Psoas muscle (tissue), 8 donors: ENCODE results near the gene LPIN1. TPM values are rescaled to one million over a fixed set of nuclear protein-coding genes. Genes with fewer than 3 reads are reported as not detected.

Experiments
- ATAC-seq, 4 donors: fragments of 200-7000 bp; cut with Tn5 transposase; one replicate each; pipeline ENCODE4 v1.9.1; 2020; ENCODE audit warnings: moderate library complexity in 3 of 4, mild to moderate bottlenecking in 2 of 4
- DNase-seq, 2 donors: peaks; one replicate each; pipeline ENCODE4 v3.0.0-alpha.2; 2020
- H3K27ac ChIP-seq: fragments of 200-600 bp; one replicate; pipeline ENCODE4 v1.8.0; 2022
- H3K27me3 ChIP-seq, 3 donors: fragments of 200-600 bp in 1 of 3; one replicate each; pipeline versions ENCODE4 v1.6.1 to v1.8.0; 2013 to 2022; ENCODE audit warnings: low read length in 2 of 3, mild to moderate bottlenecking in 2 of 3, moderate library complexity in 1 of 3; ENCODE audit not compliant: insufficient read depth in 3 of 3
- H3K36me3 ChIP-seq, 2 donors: fragments of 200-600 bp in 1 of 2; one replicate each; pipeline versions ENCODE4 v1.6.1 to v1.8.0; 2013 to 2022; ENCODE audit warnings: low read depth in 1 of 2, mild to moderate bottlenecking in 1 of 2, moderate library complexity in 1 of 2; ENCODE audit not compliant: insufficient read depth in 1 of 2
- H3K4me1 ChIP-seq: fragments of 200-600 bp; one replicate; pipeline ENCODE4 v1.8.0; 2022
- H3K4me3 ChIP-seq: fragments of 200-600 bp; one replicate; pipeline ENCODE4 v1.8.0; 2022; ENCODE audit warnings: mild to moderate bottlenecking
- H3K9me3 ChIP-seq: fragments of 200-600 bp; one replicate; pipeline ENCODE4 v1.8.0; 2022
- WGBS, 3 donors: extraction: QIAGEN DNeasy Blood & Tissue Kit; methylation state at CpG; one replicate each; pipeline versions ENCODE4 v1.1.6 to v1.1.7; 2013; 5-methylcytosine and 5-hydroxymethylcytosine counted together
- intact Hi-C, 2 donors: fragments of 100-400 bp; cut with DNase I; formaldehyde crosslinking; loops; one replicate each; pipeline versions ENCODE4 v1.11.0 to v1.14.2; 2022
- polyA plus RNA-seq, 3 donors: library from polyadenylated mRNA; stranded (reverse); fragments of 200-250 nt; gene quantifications; one replicate each; pipeline ENCODE4 v1.2.3, GENCODE V29; 2013
- total RNA-seq, 4 donors: library from RNA; stranded (reverse); fragmentation: NEBNext Ultra II Directional in 2 of 4; extraction: Animal tissue kit (Norgen Biotek cat#: 25700) in 2 of 4; gene quantifications; one replicate each; pipeline versions ENCODE4 v1.2.1 to v1.2.4, GENCODE V29; 2021 to 2023
- TF ChIP-seq, protein P1 (sequence below): fragments of 200-600 bp; IDR thresholded peaks from one replicate; pipeline ENCODE4 v1.8.0; 2022; ENCODE audit warnings: antibody characterized with exemption
- donor health status: healthy with polysubstance abuse.
- donor health status: DM: no; HTN: no; CAD: no; lungs with moderate emphysema.
- donor health status: Bipolar disorder and iron deficiency.
- donor health status: healthy.
- donor health status: DM: yes; HTN: yes; CAD: no.
- donor health status: DM: no; HTN: no; CAD: no.
- donor health status: DM: no; HTN: no; CAD: no.
- donor health status: DM: yes; HTN: yes; CAD: no.

LPIN1 gene
- total and polyA plus RNA-seq, 7 donors, result 82.0 to 382 (median 146) TPM

DNA sequence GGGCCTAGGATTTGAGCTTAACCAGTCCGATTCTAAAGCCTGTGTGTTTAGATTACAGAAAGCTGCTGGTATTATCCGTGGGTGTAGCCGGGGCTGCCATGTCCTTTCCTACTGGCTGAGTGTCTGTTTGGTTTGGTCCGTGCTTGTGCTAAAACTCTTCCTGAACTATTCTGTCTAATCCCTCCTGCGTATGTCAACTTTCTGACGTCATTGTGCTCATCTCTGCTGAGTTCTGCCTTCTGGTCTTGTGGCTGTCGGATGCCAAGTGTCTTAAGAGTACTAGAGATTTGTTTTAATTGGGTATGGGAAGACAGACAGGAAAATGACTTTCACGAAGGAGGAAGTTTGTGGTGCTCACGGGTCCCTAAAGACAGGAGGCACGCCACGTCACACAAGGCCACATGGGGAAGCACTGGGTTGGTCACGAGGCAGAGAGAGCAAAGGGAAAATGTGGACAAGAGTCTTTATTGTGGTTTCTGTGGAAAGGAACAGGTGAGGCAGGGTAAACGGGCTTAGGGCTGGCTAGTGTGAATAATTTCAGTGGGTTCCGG, 44.6 kb upstream of the LPIN1 start:
- TF ChIP-seq, protein P1, sequence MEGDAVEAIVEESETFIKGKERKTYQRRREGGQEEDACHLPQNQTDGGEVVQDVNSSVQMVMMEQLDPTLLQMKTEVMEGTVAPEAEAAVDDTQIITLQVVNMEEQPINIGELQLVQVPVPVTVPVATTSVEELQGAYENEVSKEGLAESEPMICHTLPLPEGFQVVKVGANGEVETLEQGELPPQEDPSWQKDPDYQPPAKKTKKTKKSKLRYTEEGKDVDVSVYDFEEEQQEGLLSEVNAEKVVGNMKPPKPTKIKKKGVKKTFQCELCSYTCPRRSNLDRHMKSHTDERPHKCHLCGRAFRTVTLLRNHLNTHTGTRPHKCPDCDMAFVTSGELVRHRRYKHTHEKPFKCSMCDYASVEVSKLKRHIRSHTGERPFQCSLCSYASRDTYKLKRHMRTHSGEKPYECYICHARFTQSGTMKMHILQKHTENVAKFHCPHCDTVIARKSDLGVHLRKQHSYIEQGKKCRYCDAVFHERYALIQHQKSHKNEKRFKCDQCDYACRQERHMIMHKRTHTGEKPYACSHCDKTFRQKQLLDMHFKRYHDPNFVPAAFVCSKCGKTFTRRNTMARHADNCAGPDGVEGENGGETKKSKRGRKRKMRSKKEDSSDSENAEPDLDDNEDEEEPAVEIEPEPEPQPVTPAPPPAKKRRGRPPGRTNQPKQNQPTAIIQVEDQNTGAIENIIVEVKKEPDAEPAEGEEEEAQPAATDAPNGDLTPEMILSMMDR, result no peak
- Histone ChIP-seq H3K36me3 (no peaks in the 10 kb centered on the region), H3K27me3 (no peaks in the 10 kb centered on the region), H3K27ac (peak overlapping the region; percentile 51), H3K9me3 (no peaks in the 10 kb centered on the region), H3K4me3 (no peak overlapping the region), H3K4me1 (peaks cover 33% of the 10 kb centered on the region)
- 69 to 74% (median 74%) methylated on average over 14 of the region's 14 CpGs for WGBS, 3 donors
- intact Hi-C loops, result loop anchor here (2.0 to 5.0 kb wide), 2 partner anchors 35 to 37 kb away; no protein-coding TSS in a partner anchor
- DNase-seq (no peak), ATAC-seq (no peak)

- WGBS, 3 donors, result 93 to 100% (median 94%) methylated on average over 2 of the region's 2 CpGs
- peaks cover 22% of the 10 kb centered on the region for H3K4me1 ChIP-seq
- TF ChIP-seq, protein P1, result no peak
- no peak for DNase-seq
- no peaks in the 10 kb centered on the region for H3K27me3 ChIP-seq
- H3K9me3 ChIP-seq, result no peaks in the 10 kb centered on the region
- intact Hi-C loops, result loop anchor here in 1 of 2 donors (5.0 kb wide), 1 partner anchor 34 kb away; no protein-coding TSS in a partner anchor
- H3K27ac ChIP-seq, result no peak overlapping the region
- no peak overlapping the region for H3K4me3 ChIP-seq
- no peaks in the 10 kb centered on the region for H3K36me3 ChIP-seq
- no peak for ATAC-seq
Observed at GRCh38 chr2:11702946-11703345, 43.5 kb upstream of the LPIN1 start.

- TF ChIP-seq, protein P1, result no peak
- Histone ChIP-seq H3K4me1 (peaks cover 15% of the 10 kb centered on the region), H3K9me3 (no peaks in the 10 kb centered on the region), H3K4me3 (no peak overlapping the region), H3K36me3 (no peaks in the 10 kb centered on the region), H3K27ac (no peak overlapping the region), H3K27me3 (no peaks in the 10 kb centered on the region)
- 51 to 56% (median 53%) methylated on average over 1 of the region's 1 CpG for WGBS, 3 donors
- intact Hi-C loops, result loop anchor here in 1 of 2 donors (5.0 kb wide), 1 partner anchor 34 kb away; no protein-coding TSS in a partner anchor
- no peak for DNase-seq
- ATAC-seq, result peak in 2 of 4 donors; percentile 47 to 55
Observed at GRCh38 chr2:11703700-11704099, 42.7 kb upstream of the LPIN1 start.

DNA sequence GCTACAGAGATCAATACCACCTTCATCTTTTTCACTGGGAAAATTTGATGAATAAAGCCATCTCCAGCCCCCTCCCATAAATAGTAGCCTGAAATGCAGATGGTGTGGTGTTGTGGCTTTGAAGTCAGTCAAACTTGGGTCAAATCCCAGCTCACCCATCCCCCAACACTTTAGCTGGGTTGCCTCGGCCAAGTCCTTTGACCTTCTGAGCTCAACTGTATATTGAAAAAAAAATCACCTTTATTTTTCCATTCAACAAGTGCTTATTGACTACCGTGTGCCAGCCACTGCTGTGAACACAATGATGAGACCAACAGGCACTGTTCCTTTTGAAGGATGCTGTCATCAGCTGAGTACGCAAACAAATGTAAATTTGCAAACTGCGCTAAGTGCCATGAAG, 41.4 kb upstream of the LPIN1 start:
- H3K9me3 ChIP-seq, result no peaks in the 10 kb centered on the region
- DNase-seq (no peak), ATAC-seq (no peak)
- peaks cover 9% of the 10 kb centered on the region for H3K4me1 ChIP-seq
- H3K36me3 ChIP-seq, result no peaks in the 10 kb centered on the region
- H3K27me3 ChIP-seq, result no peaks in the 10 kb centered on the region
- no peak overlapping the region for H3K4me3 ChIP-seq
- WGBS, 3 donors, result 79 to 85% (median 82%) methylated on average over 4 of the region's 4 CpGs
- intact Hi-C loops, result no loop called here
- H3K27ac ChIP-seq, result no peak overlapping the region
- TF ChIP-seq, protein P1, result no peak

DNA sequence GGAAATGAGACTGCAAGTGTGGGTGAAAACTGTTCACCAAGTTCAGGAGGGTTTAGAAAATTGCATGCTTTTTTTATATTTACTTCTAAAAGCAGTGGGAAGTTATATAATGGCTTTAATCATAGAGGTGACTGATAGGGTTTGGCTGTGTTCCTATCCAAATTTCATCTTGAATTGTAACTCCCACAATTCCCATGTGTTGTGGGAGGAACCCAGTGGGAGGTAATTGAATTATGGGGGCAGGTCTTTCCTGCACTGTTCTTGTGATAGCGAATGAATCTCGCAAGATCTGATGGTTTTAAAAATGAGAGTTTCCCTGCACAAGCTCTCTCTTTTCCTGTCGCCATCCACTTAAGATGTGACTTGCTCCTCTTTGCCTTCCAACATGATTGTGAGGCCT, 40.7 kb upstream of the LPIN1 start:
- H3K27me3 ChIP-seq, result no peaks in the 10 kb centered on the region
- H3K27ac ChIP-seq, result no peak overlapping the region
- no peaks in the 10 kb centered on the region for H3K36me3 ChIP-seq
- ATAC-seq (no peak), DNase-seq (no peak)
- WGBS, 3 donors, result 91 to 96% (median 93%) methylated on average over 3 of the region's 3 CpGs
- no peak overlapping the region for H3K4me3 ChIP-seq
- intact Hi-C loops, result no loop called here
- H3K4me1 ChIP-seq, result peaks cover 11% of the 10 kb centered on the region
- TF ChIP-seq, protein P1, result no peak
- H3K9me3 ChIP-seq, result no peaks in the 10 kb centered on the region
